DMS114 treated with DMSO at 0.1 percent for 48 hours (cell line): ENCODE measurements around the gene ATP8B3.

Source experiments
- DNase-seq: peaks from one replicate; lab custom pipeline; 2025; ENCODE audit not compliant: unreplicated experiment; lab: John Stamatoyannopoulos, UW

Gene ATP8B3

GRCh38 chr19:1811942-1812425 is at the start of gene ATP8B3:
TSS of gene ATP8B3 (minus strand) at chr19:1812276. CDS start at chr19:1811736, 540 bp downstream.
- no peak for DNase-seq

- no peak for DNase-seq
These were observed 49.5 kb upstream of the ATP8B3 start for GRCh38 chr19:1861599-1862031.

- no peak for DNase-seq
These were observed 48.9 kb upstream of the ATP8B3 start for GRCh38 chr19:1860821-1861598.

GRCh38 chr19:1860042-1860775 is 48.1 kb upstream of the ATP8B3 start:
- no peak for DNase-seq

- DNase-seq, result no peak
These were observed 47.3 kb upstream of the ATP8B3 start for GRCh38 chr19:1859331-1859781.

GRCh38 chr19:1858412-1859081 is 46.5 kb upstream of the ATP8B3 start:
- no peak for DNase-seq

GRCh38 chr19:1857648-1858326 is 45.7 kb upstream of the ATP8B3 start:
- DNase-seq, result no peak

- DNase-seq, result no peak
These were observed 44.9 kb upstream of the ATP8B3 start for GRCh38 chr19:1856698-1857603.

GRCh38 chr19:1856345-1856697 is 44.2 kb upstream of the ATP8B3 start:
- DNase-seq, result no peak

GRCh38 chr19:1855828-1856255 is 43.8 kb upstream of the ATP8B3 start:
- no peak for DNase-seq

- DNase-seq, result peak; percentile 34
These were observed 43.2 kb upstream of the ATP8B3 start for GRCh38 chr19:1855040-1855827.

- DNase-seq, result no peak
These were observed 42.5 kb upstream of the ATP8B3 start for GRCh38 chr19:1854542-1855039.

GRCh38 chr19:1854039-1854541 is 42.0 kb upstream of the ATP8B3 start:
- DNase-seq, result no peak

GRCh38 chr19:1853295-1854038 is 41.4 kb upstream of the ATP8B3 start:
- peak; percentile 51 for DNase-seq

- DNase-seq, result no peak
These were observed 40.6 kb upstream of the ATP8B3 start for GRCh38 chr19:1852581-1853128.

GRCh38 chr19:1851654-1852580 is 39.8 kb upstream of the ATP8B3 start:
- no peak for DNase-seq
